Prostate gland (tissue), 2 donors: ENCODE measurements around the gene XXYLT1.

Experiments
- POLR2A ChIP-seq: fragments of 450-650 bp; IDR thresholded peaks from one replicate; pipeline ENCODE4 v1.6.1; 2016; ENCODE audit warnings: antibody characterized with exemption, mild to moderate bottlenecking
- POLR2AphosphoS5 ChIP-seq: sonication (generic); formaldehyde crosslinking; IDR thresholded peaks from one replicate; pipeline ENCODE4 v1.6.1; 2017; ENCODE audit warnings: antibody characterized with exemption
- TF ChIP-seq, protein P1 (sequence below), 4 experiments: fragments of 200-600 bp in 2 of 4; fragments of 450-650 bp in 2 of 4; sonication (generic) in 2 of 4; IDR thresholded peaks; 1 replicate in 3 of 4; 2 replicates in 1 of 4; pipeline ENCODE4 v1.5.1; 2016 to 2019; ENCODE audit warnings: antibody characterized with exemption in 4 of 4, mild to moderate bottlenecking in 2 of 4, moderate library complexity in 2 of 4

DNA sequence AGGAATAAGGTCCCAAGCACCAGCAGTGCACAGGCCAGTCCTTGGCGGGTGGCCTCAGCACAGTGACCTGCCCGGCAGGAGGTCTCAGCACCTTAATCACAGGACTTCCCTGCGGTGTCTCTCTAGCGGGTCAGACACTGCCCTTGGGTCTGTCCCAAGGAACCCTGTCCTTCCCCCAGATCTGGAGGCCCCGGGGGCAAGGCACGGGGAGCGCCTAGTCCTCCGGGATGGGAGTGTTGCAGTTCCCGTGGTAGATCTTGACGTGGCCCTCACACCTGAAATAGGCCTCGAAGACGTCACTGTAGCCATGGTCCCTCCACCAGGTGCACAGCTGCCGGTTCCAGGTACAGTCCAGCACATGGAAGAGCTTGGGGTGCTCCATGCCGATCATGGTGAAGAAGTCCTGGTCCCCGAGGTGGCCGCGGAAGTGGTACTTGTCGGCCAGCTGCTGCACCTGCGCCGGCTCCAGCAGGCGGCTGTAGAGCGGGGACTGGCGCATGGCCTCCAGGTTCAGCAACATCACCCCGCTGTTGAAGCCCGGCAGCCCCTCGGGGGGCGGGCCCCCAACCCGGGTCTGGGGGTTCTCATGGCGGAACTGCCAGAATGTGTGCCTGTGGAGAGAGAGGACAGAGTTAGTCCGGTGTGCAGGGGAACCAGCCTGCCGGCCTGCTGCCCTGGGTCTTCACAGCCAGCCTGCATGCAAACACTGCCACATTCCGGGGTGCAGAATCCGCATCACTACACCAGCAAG is 201.3 kb downstream of the XXYLT1 start:
- TF ChIP-seq, protein P1, sequence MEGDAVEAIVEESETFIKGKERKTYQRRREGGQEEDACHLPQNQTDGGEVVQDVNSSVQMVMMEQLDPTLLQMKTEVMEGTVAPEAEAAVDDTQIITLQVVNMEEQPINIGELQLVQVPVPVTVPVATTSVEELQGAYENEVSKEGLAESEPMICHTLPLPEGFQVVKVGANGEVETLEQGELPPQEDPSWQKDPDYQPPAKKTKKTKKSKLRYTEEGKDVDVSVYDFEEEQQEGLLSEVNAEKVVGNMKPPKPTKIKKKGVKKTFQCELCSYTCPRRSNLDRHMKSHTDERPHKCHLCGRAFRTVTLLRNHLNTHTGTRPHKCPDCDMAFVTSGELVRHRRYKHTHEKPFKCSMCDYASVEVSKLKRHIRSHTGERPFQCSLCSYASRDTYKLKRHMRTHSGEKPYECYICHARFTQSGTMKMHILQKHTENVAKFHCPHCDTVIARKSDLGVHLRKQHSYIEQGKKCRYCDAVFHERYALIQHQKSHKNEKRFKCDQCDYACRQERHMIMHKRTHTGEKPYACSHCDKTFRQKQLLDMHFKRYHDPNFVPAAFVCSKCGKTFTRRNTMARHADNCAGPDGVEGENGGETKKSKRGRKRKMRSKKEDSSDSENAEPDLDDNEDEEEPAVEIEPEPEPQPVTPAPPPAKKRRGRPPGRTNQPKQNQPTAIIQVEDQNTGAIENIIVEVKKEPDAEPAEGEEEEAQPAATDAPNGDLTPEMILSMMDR (IDR thresholded peaks at IDR 0.05): no peak
- no peak for TF ChIP-seq POLR2A
- no peak for TF ChIP-seq POLR2AphosphoS5
